ENCODE results near the gene BLTP3B.
"Not testable (repeated sequence)": the region's sequence is repeated elsewhere in the genome, so short reads cannot be mapped to it uniquely, and the experiment has no call there.

BLTP3B gene

GRCh38 chr12:100142851-100143559 lies at the start of gene BLTP3B:
TSS of gene BLTP3B (minus strand) at chr12:100142874. CDS start at chr12:100142635, 239 bp downstream.
- peak; percentile 43 for DNase-seq

DNA sequence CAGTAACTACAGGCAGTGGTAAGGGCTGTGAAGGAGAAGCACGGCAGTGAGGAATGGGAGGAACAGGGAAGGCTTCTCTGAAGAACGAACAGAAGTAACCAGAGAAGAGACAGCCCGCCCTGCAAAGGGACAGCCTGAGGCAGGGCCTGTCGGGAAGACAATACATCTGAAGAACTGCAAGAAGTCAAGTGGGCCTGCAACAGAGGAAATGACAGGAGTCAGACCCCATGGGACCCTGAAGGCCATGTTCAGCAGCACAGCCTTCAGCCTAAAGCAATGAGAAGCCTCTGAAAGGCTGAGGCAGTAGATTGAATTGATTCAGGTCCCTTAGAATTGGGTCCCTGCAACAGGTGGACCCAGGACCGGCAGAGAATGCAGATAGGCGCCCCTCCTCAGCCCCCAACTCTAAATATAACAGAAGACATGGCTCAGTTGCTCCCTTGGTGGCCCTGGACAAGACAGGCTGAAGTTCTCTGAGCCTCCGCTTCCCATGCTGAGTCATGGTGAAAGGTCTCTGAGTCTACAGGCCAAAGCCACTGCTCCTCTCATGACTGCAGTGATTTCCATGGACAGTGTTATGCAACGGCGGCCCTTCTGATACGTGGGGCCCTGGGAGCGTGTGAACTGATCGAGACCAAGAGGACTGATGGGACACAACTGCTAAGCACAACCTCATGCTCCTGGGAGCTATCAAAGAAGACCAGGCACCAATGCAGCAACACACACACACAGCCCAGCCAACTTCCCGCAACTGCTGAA lies 47.1 kb upstream of the BLTP3B start:
- no peak for DNase-seq

- DNase-seq, result not testable (repeated sequence)
Measured at GRCh38 chr12:100188888-100189635, 46.4 kb upstream of the BLTP3B start.

- DNase-seq, result no peak
Measured at GRCh38 chr12:100187857-100188519, 45.3 kb upstream of the BLTP3B start.

DNA sequence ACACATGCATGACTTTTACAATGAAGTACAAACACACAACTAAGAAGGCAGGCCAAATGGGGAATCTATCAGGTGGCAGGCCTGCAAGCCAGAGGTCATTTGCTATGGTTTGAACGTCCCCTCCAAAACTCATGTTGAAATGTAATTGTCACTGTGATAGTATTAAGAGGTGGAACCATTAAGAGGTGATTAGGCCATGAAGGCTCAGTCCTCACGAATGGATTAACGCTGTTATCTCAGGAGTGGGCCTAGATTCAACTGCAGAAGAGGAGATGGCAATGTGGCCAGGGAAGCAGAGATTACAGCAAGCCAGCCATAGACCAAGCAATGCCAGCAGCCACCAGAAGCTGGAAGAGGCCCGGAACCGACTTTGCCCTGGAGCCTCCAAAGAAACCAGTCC lies 44.4 kb upstream of the BLTP3B start:
- DNase-seq, result no peak

- no peak for DNase-seq
Measured at GRCh38 chr12:100186071-100186470, 43.4 kb upstream of the BLTP3B start.

- DNase-seq, result no peak
Measured at GRCh38 chr12:100185361-100185894, 42.8 kb upstream of the BLTP3B start.

DNA sequence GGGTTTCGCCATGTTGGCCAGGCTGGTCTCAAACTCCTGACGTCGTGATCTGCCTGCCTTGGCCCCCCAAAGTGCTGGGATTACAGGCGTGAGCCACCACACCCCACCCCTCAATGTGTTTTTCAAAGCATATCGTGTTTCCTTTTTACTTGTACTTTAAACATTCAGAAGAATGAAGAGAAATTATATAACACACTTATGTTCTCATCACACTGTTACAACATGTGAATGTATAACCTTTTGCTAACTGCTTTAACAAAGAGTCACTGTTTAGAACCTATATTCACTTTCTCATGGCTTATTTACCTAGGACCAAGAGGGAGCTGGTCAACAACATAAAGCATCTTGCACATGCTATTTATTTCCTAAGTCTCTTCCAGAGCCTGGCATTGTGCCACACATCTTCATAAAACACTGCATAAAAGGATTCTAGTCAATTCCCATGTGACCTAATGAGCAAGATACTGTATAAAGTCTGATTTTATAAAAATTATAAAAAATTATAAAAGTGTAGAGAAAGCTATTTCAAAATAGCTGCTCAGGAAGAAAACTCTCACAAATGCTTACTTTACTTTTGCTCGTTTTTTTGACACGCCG lies 42.0 kb upstream of the BLTP3B start:
- no peak for DNase-seq

- DNase-seq, result no peak
Measured at GRCh38 chr12:100179252-100179651, 36.6 kb upstream of the BLTP3B start.

DNA sequence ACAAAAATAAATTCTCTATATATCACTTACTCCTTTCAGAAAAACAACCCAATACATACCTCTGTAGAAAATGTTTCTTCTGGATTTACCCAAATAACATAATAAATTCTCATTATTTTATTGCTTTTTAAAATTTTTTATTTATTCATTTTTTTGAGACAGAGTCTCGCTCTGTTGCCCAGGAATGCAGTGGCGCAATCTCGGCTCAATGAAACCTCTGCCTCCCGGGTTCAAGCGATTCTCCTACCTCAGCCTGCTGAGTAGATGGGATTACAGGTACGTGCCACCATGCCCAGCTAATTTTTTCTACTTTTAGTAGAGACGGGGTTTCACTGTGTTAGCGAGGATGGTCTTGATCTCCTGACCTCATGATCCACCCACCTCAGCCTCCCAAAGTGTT lies 33.8 kb upstream of the BLTP3B start:
- not testable (repeated sequence) for DNase-seq

DNA sequence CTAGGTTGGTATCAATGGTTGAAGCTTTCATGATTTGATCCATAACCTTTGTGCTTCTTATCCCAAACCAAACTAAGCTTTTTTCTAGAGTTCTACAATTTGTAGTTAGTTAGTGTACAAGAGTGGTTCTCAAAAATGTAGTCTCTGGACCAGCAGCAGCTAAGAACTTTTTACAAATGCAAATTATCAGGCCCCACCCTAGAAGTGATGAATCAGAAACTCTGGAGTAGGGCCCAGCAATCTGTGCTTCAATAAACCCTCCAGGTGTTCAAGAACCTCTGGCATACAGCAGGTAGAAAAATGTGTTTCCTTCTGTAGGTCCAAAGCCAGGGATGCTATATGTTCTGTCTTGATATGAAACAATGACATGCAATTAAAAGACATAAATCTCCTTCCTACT lies 31.8 kb upstream of the BLTP3B start:
- DNase-seq, result no peak

GRCh38 chr12:100173111-100173510 lies 30.4 kb upstream of the BLTP3B start:
- DNase-seq, result no peak

- no peak for DNase-seq
Measured at GRCh38 chr12:100171248-100171647, 28.6 kb upstream of the BLTP3B start.

DNA sequence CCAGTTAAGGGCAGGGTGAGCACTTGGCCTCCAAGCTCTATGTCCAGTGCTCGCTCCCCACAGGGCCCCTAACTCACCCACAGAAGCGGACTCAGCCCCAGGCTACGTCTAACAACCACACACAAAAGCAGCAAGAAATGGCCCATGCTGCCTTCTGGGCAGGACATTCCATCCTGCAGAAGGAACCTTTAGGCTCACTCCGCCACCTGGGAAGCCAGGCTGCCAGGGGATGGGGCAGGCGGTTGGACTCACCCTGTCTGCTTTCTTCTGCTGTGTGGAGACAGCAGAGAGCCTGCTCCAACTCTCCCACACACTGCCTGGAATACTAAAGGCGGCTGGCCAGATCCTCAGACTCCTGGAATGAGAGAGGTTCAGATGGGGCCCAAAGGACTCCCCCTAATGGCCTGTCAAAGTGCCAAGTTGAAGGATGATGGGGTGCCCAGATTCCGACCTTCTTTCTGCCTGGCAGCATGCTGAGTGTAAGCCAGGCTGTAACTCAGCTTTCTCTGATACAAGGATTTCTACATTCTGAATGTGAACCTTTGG lies 27.7 kb upstream of the BLTP3B start:
- no peak for DNase-seq

- no peak for DNase-seq
Measured at GRCh38 chr12:100169345-100169744, 26.7 kb upstream of the BLTP3B start.

GRCh38 chr12:100168562-100168961 lies 25.9 kb upstream of the BLTP3B start:
- no peak for DNase-seq

- no peak for DNase-seq
Measured at GRCh38 chr12:100166232-100166631, 23.6 kb upstream of the BLTP3B start.

DNA sequence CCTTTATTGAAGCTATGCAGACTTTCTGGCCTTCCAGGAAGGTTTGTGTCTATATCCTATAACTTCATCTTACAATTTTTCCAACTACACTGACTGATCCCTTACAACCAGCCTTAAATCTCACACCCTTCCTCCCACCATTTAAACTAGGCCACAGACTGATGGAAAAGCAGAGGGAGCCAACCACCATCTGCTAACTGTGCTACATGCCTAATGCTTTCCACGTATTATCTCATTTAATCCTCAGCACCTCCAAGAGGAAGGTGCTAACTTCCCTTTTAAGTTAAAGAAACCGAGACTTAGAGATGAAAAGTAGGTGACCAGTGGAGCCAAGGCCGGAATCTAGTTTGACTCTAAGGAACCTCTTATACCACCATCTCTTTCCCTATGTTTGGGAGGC lies 22.7 kb upstream of the BLTP3B start:
- DNase-seq, result no peak

DNA sequence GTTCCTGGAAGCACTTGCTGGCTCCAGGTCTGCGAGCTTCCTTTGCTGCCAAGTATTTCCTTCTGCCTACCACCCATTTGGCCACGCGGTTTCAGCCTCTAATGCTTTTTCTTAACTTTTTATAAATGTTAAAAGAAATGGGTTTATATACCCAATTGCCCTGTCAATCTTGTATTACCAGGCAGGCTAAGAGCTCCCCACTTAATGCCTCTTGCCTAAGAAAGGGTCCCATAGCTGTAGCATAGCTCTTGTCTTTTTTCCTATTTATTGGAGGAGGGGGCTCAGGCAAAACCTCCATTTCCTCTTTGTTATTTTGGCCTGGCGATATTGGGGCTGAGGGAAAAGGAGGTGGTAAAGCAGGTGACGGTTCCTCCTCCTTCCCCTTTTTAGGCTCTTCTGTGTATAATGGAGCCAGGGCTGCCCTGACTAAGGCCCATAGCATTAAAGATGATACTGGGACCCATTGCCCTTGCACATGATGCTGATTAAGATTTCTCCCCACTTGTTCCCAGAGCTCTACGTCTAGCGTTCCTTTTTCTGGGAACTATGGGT lies 21.6 kb upstream of the BLTP3B start:
- no peak for DNase-seq

DNA sequence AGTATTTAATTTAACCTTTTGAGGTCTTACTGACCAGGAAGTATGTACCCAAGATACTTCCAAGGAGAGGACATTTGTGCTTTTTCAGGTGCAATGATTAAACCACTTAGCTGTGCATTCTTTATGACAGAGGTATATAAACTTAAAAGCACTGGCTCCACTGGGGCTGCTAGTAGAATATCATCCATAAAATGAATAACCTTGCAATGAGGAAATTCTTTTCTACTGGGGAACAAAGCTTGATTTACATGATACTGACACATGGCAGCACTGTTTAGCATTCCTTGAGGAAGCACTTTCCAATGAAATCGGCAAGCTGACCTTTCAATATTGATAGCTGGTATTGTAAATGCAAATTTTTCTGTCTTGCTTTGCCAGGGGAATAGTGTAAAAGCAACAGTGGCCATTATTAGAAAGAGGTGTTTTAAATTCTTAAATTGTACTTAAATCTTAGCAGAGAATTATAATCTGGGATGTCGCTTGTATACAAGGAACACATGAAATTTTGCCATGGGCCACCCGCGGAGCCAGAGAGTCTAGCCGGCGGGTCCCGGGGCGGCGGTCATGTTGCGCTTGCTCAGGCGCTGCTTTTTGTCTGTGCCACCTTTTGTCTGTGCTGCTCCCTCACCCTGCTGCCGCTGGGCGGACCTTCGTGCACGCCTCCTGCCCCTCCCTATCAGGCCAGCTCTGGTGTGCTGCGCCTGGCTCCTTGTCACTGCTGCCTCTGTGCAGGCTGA lies 20.9 kb upstream of the BLTP3B start:
- peak; percentile 92 for DNase-seq

Data from 8988T (cell line).